Skin of body (tissue), 2 donors: Measurements from ENCODE around the gene SNW1. TPM values are rescaled to one million over a fixed set of nuclear protein-coding genes. Genes with fewer than 3 reads are reported as not detected.
"Not testable (repeated sequence)": the region's sequence is repeated elsewhere in the genome, so short reads cannot be mapped to it uniquely, and the experiment has no call there.

ENCODE experiments used
- DNase-seq: peaks from one replicate; lab custom pipeline; 2025; lab: John Stamatoyannopoulos, UW
- total RNA-seq: library from RNA; depleted of rRNA; stranded (reverse); fragments of >200 nt; gene quantifications from one replicate; pipeline ENCODE4 v1.2.3, GENCODE V29; 2014

The SNW1 gene
- total RNA-seq, 1 donor from 2014 or later = 50.7 TPM

DNA sequence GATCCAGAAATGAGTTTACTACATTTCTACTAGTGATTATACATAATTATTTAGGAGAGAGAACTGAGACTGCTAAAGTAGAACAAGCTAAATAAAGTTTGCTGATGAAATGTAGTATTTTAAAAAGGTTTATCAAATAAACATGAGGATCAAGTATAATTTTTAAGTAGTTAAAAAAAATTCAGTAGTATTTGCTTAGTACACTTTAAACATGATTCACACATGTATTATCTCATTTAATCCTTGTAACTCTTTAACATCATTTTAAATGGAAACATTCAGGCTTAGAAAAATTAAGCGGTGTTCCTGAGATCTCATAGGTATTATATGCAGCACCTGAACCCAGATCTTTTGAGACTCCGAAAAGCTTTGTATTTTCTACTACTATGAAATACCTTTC lies 8.7 kb downstream of the SNW1 start:
- DNase-seq = no peak

DNA sequence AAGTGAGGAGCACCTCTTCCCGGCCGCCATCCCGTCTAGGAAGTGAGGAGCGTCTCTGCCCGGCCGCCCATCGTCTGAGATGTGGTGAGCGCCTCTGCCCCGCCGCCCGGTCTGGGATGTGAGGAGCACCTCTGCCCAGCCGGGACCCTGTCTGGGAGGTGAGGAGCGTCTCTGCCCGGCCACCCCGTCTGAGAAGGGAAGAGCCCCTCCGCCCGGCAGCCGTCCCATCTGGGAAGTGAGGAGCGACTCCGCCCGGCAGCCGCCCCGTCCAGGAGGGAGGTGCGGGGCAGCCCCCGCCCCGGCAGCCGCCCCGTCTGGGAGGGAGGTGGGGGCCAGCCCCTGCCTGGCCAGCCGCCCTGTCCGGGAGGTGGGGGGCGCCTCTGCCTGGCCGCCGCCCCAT lies 13.5 kb downstream of the SNW1 start:
- not testable (repeated sequence) for DNase-seq

DNA sequence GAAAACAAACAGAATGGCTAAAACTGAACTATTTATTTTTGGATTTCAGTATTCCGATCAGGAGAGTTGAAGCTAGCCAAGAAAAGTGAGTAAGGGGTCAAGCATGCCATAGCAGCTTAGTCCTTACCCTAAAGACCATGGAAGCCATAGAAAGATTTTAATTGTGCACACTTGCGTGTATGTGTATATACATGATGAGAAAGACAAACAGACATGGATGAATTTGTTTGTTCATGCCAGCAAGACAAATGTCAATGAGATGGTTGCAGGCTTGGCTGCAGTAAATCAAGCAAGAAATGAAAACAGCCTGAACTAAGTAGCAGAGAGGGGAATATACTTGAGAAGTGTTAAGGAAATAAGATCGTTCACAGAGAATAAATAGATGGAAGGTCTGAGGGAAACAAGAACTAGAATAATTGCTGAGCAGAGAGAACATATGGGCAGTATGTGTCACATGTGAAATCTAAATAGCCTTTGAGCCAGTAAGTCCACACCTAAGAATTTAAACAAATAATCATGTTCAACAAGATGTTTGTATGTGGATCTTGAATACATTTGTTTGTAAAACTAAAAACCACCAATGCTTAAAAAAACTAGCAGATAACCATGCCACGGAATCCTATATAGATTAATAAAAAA lies 14.8 kb downstream of the SNW1 start:
- no peak for DNase-seq

DNA sequence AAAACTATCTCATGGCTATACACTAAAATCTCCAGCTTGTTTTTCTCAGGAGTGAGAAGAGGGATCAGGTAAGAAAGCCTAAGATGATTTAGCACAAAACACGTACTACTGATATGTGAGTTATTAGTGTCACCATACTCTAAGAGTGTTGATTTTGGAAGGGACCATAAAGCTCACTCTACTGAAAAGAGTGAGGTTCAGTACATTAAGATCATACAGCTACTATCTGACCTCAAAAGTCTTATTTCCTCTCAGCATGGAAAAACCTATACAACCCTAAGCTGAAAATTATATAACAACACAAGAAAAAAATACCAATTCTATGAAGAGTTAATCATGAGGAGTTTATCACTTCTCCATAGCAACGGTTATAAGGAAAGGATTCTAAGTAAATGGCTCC lies 19.5 kb downstream of the SNW1 start:
- no peak for DNase-seq

DNA sequence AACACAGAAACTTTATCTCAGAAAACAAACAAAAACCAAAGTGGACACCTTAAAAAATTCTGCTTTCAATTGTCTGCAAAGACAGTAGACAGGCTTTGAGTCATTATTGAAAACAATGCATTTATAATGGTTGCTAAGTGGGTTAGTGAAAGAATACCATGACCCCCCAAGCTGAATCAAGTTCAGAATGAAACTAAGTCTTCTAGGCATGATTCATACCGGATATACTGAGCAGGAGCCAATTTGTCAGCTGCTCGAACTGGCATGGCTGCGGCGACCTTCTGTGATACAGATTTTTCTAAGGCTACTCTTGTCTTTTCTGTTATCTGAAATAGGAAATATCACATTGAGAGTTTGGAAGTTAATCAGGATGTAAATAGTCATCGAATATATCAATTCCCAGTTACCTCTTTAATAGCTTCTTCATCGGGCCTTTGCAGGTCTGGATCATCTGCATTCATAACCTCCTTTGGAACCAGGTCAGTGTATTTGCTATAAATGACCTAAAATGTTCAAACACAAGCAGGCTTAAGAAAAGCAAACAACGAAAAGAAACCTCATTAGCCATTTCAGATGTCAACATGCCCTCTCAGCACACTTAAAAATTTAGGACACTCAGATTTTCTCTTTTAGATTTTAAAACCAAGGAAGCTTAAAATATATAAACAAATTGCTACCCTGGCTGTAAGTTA lies 22.3 kb downstream of the SNW1 start:
- DNase-seq = no peak

DNA sequence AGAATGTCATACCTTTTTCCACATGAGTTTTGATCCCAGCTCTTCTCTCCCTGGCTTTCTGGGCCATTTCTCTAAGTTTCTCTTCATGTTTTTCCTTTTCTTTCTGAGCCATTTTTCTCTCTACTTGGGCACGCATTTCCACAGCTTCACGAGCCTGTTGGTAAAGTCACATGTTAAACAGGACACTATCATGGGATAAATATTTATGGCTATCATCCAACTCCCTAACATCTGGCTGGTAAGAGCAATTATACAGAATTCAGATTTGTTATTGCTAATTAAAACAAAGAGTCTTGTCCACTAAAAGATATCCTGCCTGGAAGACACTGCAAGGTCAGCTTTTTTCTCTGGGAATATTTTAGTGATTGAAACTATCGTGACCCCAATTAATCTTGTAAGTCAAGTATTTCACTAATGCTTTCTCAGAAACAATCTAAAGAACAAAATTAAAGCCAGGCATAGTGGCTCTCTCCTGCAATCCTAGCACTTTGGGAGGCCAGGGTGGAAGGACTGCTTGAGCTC lies 29.9 kb downstream of the SNW1 start:
- DNase-seq = no peak

DNA sequence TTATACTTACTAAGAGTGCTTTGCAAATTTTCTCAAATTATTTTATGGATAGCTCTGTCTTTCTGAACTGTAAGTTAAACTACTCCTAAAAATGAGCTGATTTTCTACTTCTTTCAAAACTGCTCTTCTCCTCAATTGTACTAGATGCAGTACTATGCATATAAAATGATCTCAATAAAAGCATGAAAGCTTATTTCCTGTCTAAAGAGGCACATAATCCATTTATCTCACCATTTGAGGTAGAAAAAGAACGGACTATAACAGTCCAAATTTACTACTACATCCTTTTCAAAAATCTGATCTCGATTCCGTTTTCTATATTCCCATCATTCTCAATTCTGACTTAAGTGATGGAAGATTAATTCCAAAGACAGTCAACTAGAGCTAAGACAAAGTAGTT lies 38.7 kb downstream of the SNW1 start:
- no peak for DNase-seq

DNA sequence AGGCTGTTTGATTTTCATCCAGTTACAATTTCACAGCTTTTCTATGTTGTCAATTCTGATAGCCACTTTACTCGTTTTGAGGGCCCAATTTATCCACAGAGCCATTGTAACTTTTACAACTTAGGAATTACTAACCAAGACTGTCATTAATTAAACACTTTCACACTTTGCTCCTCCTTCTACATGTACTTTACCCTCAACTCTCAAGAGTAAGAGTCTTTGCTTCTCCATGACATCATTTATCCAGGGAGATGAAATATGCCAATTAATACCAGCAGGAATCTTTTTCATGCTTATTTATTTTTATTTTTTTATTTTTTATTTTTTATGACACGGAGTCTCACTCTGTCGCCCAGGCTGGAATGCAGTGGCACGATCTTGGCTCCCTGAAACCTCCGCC lies 39.5 kb downstream of the SNW1 start:
- no peak for DNase-seq

DNA sequence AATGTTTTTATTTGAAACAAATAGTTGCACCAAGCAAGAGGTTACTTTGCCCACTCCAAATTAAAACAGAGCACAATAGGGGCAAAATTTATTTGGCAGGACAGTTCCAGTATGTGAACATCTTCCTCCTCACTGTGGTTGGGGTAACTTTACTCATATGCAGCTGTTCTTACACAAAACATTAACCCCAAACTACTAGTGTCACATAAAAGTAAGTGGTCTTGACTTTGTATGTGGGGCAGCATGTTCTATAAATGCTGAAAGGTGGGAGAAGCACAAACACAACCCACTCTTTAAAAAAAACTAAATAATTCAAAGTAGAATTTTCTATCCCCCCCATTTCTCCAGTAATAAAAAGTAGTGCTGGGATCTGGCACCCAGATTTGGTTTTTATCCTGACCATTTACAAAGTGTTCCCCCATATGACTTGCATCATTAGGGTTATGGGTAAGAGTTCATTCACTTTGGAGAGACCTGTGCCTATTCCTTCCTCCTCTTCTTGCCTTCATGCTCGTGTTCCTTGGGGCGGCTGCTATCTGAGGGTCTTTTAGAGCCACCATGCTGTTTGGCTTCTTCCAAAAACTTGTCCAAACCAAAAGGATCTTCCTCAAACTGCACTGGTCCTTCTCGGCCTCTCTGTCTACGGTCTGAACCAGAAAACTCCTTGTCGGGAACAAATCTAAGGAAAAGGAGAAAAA lies 43.2 kb downstream of the SNW1 start:
- no peak for DNase-seq

DNA sequence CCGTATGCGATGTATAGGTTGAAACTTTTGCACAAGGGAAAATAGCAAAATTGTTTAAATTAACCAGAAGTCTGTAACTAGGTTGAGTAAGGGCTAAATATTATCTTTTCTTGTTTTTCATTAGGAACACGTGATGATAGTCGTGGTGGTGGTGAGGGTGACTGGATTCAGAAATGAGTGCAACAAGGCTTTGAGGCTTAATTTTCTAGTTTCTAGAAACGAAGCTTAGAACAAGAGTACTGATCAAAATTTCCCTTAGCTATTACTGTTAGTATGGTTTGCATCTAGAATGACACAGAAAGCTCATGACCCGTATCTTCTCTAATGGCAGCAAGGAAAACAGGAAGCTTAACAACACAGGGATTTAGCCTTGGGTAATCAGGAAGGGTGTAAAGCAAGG lies 46.0 kb downstream of the SNW1 start:
- DNase-seq = no peak

DNA sequence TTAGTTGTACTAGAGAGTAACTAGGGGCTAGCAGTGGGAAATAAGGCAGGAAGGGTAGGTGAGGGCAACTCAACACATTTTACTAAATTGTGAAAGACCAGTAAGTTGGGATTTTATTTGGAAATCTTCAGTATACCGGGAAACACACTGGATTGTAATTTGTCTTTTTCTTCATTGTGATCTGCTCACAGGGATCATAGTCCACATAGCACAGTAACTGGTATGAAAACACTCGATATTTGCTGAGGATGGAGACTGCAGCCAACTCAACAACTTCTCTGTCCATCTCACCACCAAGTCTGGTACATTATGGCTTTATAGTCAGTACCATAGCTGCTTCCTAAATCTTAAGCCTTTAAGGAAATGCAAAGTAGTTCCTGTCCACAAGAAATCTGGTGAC lies 50.6 kb downstream of the SNW1 start:
- DNase-seq = no peak

DNA sequence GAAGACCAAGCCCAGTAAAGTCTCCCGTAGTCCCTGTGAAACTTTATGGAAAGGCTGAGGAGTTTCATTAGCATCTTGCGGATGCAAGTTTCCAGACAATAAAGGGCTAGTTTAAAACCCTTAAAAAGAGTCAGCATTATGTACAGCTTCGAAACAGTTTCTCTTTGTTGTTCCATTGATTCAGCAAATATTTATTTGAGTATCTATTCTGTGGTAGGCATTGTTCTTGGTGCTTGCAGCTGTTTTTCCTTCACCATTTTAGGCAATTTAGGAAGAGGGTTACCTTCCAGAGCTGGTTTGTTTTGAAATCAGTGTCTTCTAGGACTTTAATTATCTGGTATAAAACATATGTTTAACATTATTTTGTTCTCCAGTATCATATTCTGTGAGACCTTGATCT lies 51.5 kb downstream of the SNW1 start:
- DNase-seq = no peak

DNA sequence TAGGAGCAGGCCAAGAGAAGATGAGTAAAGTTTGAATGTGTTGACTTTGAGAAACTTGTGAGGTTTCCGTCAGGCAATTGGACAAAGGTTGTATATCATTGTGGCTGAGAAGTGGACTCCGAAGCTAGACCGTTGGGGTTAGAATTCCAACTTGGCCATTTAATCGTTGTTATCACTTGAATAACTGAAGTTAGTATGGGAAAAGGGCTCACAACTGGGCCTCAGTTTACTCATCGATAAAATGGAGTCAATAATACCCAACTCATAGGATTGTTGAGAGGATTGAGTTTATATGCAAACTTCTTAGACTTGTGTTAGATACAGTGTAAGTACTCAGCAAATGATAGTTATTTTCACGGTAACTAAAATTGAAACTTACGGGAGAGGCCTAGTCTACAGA lies 52.2 kb downstream of the SNW1 start:
- DNase-seq = no peak

DNA sequence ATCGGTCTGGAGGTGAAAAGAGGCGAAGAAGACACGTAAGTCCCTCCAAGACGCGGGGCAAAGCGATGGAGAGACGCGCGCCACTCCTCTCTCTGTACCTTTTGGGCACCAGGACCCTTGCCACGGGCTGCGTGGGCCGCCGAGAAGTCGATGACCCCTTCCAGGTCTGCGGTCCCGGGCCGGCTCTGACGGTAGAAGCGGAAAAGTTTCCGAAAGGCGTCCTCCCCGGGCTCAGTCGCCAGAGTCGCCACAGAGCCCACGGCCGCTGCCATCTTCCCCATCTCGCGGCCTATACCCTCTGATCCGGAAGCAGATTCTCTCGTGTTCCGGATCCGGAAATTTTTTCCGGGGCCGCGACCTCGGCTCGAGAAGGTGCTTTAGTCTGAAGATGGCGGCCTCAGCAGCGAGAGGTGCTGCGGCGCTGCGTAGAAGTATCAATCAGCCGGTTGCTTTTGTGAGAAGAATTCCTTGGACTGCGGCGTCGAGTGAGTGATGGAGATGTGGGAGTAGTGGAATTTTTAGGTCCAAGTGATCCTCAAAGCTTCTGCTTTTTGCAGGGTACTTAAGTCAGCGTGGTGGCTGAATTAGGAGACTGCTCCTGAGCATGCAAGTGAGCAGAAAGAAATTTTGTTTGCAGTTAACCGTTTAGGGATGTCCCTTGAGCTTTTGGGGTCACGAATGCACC lies 53.1 kb downstream of the SNW1 start, which contains the start of the genes ALKBH1 and SLIRP:
Gene ALKBH1, minus strand, starts transcription at position 300 of the 685 bp plus-strand sequence. Its CDS starts 19 bp downstream, at position 281.
Gene SLIRP, plus strand, starts transcription at position 380 of the 685 bp plus-strand sequence. Its CDS starts 9 bp downstream, at position 389.
- DNase-seq = peak; percentile 71

DNA sequence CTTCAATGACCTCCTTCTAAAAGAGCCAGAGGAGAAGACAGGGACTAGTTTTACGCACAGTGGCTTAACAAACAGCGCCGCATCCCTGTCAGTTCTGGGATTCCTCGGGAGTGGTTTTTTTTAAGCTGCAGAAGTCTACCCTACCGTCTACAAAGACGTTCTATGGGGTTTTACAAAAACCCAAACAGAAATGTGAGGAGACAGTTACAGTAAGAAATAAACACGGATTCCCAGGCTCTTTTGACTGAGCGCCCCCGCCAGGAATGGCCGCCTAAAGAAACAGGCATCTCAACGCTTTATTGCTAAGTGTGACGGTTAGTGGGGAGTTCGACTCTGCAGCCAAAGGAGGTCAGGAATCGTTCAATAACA lies 53.6 kb downstream of the SNW1 start:
- peak; percentile 7 for DNase-seq

DNA sequence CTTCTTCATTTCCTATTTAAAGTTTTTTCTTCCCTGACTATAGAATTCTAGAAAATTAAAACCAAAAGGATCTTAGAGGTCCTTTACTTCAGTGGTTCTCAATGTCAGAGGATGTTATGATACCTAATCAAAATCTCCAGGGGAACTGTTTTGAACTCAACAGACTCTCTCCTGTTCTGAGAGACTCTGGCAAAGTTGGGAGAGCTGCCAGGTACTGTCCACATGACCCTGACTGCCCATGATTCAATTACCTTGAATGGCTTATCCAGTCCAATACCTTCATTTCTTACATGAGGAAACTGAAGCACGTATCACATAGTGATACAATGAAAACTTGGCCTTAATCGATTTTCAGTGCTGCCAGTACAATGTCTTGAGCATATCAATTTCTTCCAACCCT lies 69.7 kb downstream of the SNW1 start:
- DNase-seq = no peak

DNA sequence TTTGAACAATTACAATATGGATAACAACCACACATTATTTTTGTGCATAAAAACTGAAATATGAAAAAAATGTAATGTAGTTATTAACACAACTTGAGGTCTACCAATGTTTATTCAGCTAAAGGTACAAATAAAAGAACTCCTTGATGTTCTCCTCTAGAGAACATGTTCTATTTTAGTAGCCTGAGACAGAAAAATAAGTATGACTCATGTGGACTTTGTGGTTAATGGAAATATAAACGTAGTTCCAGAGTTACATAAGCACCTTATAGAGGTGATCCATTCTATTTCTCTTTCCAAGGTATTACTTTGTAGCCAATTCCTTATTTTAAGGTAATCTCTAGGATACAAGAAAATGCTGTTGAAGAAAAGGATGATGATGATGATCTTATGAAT lies 78.8 kb downstream of the SNW1 start:
- DNase-seq = no peak

DNA sequence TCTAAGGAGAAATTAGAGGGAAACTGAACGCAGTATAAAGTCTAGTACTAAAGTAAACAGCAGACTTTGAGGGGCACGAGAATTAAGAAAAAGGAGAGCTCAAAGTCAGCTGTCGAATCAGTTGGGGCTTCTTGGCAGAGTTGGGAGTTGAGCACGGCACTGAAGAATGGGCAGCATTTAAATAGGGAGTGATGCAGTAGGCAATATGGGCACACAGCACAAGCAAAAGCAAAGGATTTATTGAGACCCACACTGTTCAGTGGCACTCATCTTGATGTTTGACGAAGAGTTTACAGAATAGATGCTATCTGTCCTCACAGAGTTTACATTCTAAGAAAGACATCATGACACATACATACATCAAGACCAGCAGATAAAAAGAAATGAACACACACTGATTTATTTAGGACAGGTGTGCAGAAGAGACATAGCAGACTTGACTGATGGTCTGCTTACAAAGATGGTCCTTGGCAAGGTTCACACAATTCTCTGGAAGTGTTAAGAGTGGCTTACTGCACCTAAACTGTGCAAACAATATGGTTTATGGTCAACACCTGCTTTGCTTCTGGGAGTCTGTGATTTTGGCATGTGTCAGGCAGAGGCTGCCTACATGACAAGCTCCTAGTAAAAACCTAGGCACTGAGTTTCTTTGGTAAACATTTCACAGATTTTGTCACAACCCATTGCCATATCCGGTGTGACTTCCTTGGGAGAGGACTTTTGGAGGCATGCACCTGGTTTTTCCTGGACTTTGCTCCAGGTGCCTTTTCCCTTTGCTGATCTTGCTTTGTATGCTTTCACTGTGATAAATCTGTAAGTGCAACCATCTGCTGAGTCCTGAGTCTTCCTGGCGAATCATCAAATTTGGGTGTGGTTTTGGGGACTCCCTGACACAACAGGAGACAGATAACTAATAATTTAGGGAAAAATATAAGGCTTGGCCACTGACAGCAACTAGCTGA lies 79.5 kb downstream of the SNW1 start:
- no peak for DNase-seq

DNA sequence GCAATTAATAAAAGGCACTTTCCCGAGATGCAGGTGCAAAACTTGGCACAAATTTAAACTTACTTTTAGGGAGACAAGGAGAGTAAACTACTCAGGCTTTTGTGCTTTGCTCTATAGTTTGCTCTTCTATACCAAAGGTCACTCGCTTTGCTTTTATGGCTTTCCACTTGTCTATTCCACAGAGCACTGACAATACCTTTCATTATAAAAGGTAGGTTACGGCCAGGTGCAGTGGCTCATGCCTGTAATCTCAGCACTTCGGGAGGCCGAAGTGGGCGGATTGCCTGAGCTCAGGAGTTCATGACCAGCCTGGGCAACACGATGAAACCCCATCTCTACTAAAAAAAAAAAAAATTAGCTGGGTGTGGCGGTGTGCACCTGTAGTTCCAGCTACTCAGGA lies 86.0 kb downstream of the SNW1 start:
- DNase-seq = no peak

DNA sequence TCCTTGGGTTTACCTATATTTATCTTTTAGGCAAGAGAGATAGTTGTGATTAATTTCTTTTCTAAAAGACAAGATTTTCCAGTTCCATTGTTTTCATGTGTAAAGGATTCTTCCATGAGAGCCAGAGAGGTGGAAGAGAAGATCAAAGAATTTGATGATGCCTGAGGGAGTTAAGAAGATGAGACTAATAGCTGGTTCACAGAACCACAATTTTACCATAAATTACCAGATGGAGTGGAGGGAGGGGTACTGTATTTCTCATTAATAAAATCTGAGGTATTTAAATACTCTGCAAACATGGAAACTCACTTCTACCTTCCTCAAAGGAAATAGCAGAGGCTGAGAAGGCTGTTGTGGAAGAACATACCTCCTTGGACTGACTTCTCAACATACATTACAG lies 87.8 kb downstream of the SNW1 start:
- no peak for DNase-seq
